Tibial nerve (tissue), 3 donors: ENCODE data around the gene NEGR1.

Source experiments
- POLR2A ChIP-seq, 2 donors: fragments of 450-650 bp; IDR thresholded peaks; one replicate each; pipeline ENCODE4 v1.6.1; 2017; ENCODE audit warnings: antibody characterized with exemption in 2 of 2, mild to moderate bottlenecking in 2 of 2, moderate library complexity in 2 of 2
- TF ChIP-seq, protein P1 (sequence below), 5 experiments: fragments of 200-600 bp in 3 of 5; fragments of 450-650 bp in 2 of 5; sonication (generic) in 3 of 5; IDR thresholded peaks; one replicate each; pipeline ENCODE4 v1.5.1; 2016 to 2019; ENCODE audit warnings: antibody characterized with exemption in 5 of 5, mild to moderate bottlenecking in 3 of 5, moderate library complexity in 2 of 5

DNA sequence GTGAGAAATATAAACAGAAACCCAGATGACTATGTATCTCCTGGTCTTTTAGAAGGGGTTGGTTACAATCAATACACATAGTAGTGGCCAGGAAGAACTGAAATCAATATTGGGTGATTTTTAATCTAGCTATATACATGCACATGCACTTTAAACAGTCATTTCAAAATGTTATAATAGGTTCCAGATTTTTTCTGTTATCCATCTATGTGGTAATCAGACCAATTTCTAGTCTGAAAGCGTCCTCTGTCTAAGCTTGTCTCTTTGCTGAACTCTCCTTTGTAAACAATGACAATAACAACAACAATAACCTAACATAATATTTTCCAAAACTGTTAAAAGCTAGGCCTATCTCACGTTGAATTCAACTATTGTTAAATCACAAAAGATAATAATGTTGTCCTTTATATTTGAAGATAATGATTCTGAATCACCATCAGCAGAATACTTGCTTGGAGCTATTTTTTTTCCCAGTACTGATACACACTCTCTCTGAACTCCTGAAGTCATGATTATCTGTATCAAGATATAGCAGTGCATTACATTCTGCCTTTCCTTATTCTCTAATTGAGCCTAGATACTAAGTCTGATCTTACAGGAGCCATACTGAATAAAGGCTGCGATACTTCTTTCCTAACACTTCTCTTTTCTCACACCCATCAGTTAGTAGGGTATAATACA lies 704.7 kb downstream of the NEGR1 start:
- TF ChIP-seq, protein P1, sequence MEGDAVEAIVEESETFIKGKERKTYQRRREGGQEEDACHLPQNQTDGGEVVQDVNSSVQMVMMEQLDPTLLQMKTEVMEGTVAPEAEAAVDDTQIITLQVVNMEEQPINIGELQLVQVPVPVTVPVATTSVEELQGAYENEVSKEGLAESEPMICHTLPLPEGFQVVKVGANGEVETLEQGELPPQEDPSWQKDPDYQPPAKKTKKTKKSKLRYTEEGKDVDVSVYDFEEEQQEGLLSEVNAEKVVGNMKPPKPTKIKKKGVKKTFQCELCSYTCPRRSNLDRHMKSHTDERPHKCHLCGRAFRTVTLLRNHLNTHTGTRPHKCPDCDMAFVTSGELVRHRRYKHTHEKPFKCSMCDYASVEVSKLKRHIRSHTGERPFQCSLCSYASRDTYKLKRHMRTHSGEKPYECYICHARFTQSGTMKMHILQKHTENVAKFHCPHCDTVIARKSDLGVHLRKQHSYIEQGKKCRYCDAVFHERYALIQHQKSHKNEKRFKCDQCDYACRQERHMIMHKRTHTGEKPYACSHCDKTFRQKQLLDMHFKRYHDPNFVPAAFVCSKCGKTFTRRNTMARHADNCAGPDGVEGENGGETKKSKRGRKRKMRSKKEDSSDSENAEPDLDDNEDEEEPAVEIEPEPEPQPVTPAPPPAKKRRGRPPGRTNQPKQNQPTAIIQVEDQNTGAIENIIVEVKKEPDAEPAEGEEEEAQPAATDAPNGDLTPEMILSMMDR (IDR thresholded peaks at IDR 0.05): no peak
- TF ChIP-seq POLR2A (IDR thresholded peaks at IDR 0.05): no peak
